Endothelial cell (in vitro differentiated cells): Measurements from ENCODE around the gene TTC19. TPM values are rescaled to one million over a fixed set of nuclear protein-coding genes. Genes with fewer than 3 reads are reported as not detected.

Experiments used
- DNase-seq: peaks from one replicate; pipeline ENCODE4 v3.0.0; 2021; ENCODE audit warnings: low spot score
- H3K27ac Mint-ChIP-seq: one replicate; pipeline ENCODE4 v1.8.0; 2021; ENCODE audit warnings: mixed read lengths, inconsistent platforms; ENCODE audit not compliant: unreplicated experiment
- H3K27me3 Mint-ChIP-seq: one replicate; pipeline ENCODE4 v1.8.0; 2021; ENCODE audit warnings: mild to moderate bottlenecking, moderate library complexity, mixed read lengths, inconsistent platforms; ENCODE audit not compliant: unreplicated experiment
- H3K36me3 Mint-ChIP-seq: one replicate; pipeline ENCODE4 v1.8.0; 2021; ENCODE audit warnings: mild to moderate bottlenecking, low read depth, mixed read lengths, inconsistent platforms; ENCODE audit not compliant: unreplicated experiment
- H3K4me1 Mint-ChIP-seq: one replicate; pipeline ENCODE4 v1.8.0; 2021; ENCODE audit warnings: mild to moderate bottlenecking, mixed read lengths, inconsistent platforms; ENCODE audit not compliant: unreplicated experiment
- H3K4me3 Mint-ChIP-seq: one replicate; pipeline ENCODE4 v1.8.0; 2021; ENCODE audit warnings: mild to moderate bottlenecking, mixed read lengths, inconsistent platforms; ENCODE audit not compliant: unreplicated experiment
- H3K9me3 Mint-ChIP-seq: one replicate; pipeline ENCODE4 v1.8.0; 2021; ENCODE audit warnings: mixed read lengths, inconsistent platforms; ENCODE audit not compliant: unreplicated experiment
- CTCF ChIP-seq: fragments of 200-600 bp; sonication (generic); IDR thresholded peaks from one replicate; pipeline ENCODE4 v1.5.0; 2021; ENCODE audit warnings: antibody characterized with exemption; ENCODE audit not compliant: unreplicated experiment
- total RNA-seq: library from RNA; stranded (reverse); fragmentation: NEBNext Ultra II Directional; extraction: Animal tissue kit (Norgen Biotek cat#: 25700); gene quantifications from one replicate; pipeline ENCODE4 v1.2.1, GENCODE V29; 2021; ENCODE audit not compliant: unreplicated experiment

TTC19 gene
- total RNA-seq, 1 donor from 2014 or later = 29.6 TPM

DNA sequence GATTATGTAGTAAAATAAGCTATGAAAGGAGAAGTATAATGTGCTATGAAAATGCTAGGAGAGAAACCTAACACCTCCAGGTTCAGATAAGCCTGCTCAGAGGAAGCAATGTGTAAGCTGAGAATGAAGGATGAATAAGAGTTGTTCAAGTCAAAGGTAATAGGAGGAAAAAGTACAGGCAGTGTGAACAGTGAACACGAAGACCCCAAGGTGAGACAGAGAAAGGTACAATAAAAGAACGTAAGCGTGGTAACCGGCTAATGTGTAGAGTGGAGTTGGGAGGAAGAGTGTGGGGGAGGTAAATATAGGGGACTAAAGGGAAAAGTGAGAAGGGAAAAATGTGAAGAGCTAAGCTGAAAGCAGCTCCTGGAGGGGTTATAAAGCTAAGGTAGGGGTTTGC lies 74.2 kb downstream of the TTC19 start:
- peaks cover 33% of the 10 kb centered on the region for H3K36me3 Mint-ChIP-seq

GRCh38 chr17:16074423-16074822 lies 74.8 kb downstream of the TTC19 start:
- TF ChIP-seq CTCF = no peak
- Mint-ChIP-seq H3K9me3 (no peaks in the 10 kb centered on the region), H3K27me3 (no peaks in the 10 kb centered on the region), H3K27ac (no peak overlapping the region), H3K36me3 (peaks cover 34% of the 10 kb centered on the region), H3K4me3 (no peak overlapping the region), H3K4me1 (peaks cover 2% of the 10 kb centered on the region)
- no peak for DNase-seq

More for the DNA sequence above, 74.2 kb downstream of the TTC19 start:
- H3K9me3 Mint-ChIP-seq = no peaks in the 10 kb centered on the region
- H3K27ac Mint-ChIP-seq = no peak overlapping the region
- H3K4me1 Mint-ChIP-seq = peaks cover 2% of the 10 kb centered on the region
- DNase-seq = no peak
- no peak overlapping the region for H3K4me3 Mint-ChIP-seq
- H3K27me3 Mint-ChIP-seq = no peaks in the 10 kb centered on the region
- TF ChIP-seq CTCF = no peak

- Mint-ChIP-seq H3K27ac (no peak overlapping the region), H3K36me3 (peaks cover 28% of the 10 kb centered on the region), H3K4me1 (peaks cover 2% of the 10 kb centered on the region), H3K27me3 (no peaks in the 10 kb centered on the region), H3K4me3 (no peak overlapping the region), H3K9me3 (no peaks in the 10 kb centered on the region)
- DNase-seq = no peak
- no peak for TF ChIP-seq CTCF
Observed at GRCh38 chr17:16075949-16076348, 76.3 kb downstream of the TTC19 start.

Other genes with a start within 250 kb of the TTC19 start
- gene ADORA2B, start 54.7 kb upstream of the TTC19 start, total RNA-seq = 5.2 TPM
- gene ZSWIM7, start 120 bp upstream of the TTC19 start, total RNA-seq = 39.4 TPM
- 104 TPM for gene NCOR1, start 215.7 kb downstream of the TTC19 start, total RNA-seq
- 23.1 TPM for gene PIGL, start 217.4 kb downstream of the TTC19 start, total RNA-seq